ENCODE measurements around the gene ZFY.

GRCh38 chrY:3012226-3012625, 77.0 kb downstream of the ZFY start:
- TF ChIP-seq CTCF (IDR thresholded peaks at IDR 0.05; ENCODE audit: insufficient read depth, low read length, poor library complexity, severe bottlenecking) (no peak), EZH2phosphoT487 (conservative IDR thresholded peaks at IDR 0.05; ENCODE audit: low read length) (no peak)
